HG03064 (cell line): ENCODE results near the gene TIPRL.

Experiments used
- ATAC-seq: cut with Tn5 transposase; IDR thresholded peaks from one replicate; pipeline ENCODE4 v1.9.1; 2021; ENCODE audit warnings: low read depth; ENCODE audit not compliant: unreplicated experiment

TIPRL gene

GRCh38 chr1:168243636-168244212 lies 65.0 kb downstream of the TIPRL start:
- ATAC-seq: no peak

GRCh38 chr1:168245042-168245441 lies 66.3 kb downstream of the TIPRL start:
- ATAC-seq: no peak

- no peak for ATAC-seq
These were observed 67.7 kb downstream of the TIPRL start for GRCh38 chr1:168246506-168246905.
